ENCODE results near the gene CAMK2B. TPM values are rescaled to one million over a fixed set of nuclear protein-coding genes. Genes with fewer than 3 reads are reported as not detected.
A peak's percentile ranks its signal among the peaks of the same experiment; 100 is the strongest.
"Not testable (repeated sequence)": the region's sequence is repeated elsewhere in the genome, so short reads cannot be mapped to it uniquely, and the experiment has no call there.

CAMK2B gene
- total RNA-seq, 1 experiment from 2014 or later = 0.31 TPM

DNA sequence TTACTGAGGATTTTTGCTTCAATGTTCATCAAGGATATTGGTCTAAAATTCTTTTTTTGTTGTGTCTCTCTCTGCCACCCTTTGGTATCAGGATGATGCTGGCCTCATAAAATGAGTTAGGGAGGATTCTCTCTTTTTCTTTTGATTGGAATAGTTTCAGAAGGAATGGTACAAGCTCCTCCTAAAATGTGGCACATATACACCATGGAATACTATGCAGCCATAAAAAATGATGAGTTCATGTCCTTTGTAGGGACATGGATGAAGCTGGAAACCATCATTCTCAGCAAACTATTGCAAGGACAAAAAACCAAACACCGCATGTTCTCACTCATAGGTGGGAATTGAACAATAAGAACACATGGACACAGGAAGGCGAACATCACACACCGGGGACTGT lies 125.2 kb downstream of the CAMK2B start:
- not testable (repeated sequence) for H3K4me3 ChIP-seq (ENCODE audit: insufficient read depth, low read depth, low read length); H3K27me3 ChIP-seq (ENCODE audit: control insufficient read depth, insufficient read depth, low read length); DNase-seq; H3K36me3 ChIP-seq (replicated peaks; ENCODE audit: control insufficient read depth, insufficient read depth, low read length)

DNA sequence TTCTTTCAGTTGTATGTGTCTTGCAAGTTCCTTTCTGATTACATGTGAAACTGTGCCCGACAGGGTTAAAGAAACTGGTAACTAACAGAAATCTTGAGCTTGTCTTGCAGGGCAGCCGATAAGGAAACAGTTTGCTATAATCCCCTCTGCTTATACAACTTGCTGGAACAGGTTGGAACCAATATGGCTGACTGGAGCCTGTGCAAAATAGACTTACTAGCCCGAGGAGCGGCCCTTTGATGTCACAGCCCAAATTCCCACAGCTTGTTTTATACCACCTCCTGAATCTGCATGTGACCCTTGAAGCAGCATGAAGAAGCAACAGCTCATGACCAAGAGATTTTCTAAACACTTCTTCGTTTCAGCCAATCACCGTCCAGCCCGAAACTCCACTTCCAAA lies 127.9 kb downstream of the CAMK2B start:
- no peak for DNase-seq
- Histone ChIP-seq H3K36me3 (replicated peaks; ENCODE audit: control insufficient read depth, insufficient read depth, low read length) (no peaks in the 10 kb centered on the region), H3K4me3 (ENCODE audit: insufficient read depth, low read depth, low read length) (no peak overlapping the region), H3K27me3 (ENCODE audit: control insufficient read depth, insufficient read depth, low read length) (peaks cover 1% of the 10 kb centered on the region; the same call in 1 of the 2 replicates)

DNA sequence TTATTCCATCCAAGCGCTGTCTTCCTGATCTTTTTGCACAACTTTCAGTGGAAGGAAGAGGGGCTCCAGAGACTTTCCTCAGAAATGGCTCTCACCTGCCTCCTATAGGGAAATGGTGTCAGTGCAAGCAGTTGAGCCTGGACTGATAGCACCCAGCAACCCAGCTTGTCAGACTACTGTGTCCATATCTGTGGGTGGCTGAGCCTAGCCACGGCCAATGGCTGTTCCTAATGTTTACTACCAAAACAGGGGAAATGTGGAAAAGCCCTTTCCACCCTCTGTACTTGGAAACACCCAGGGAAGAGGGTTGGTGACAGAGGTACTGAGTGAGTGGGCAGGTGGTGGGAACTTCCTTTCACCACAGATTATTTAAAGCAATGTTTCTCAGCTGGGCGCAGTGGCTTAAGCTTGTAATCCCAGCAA lies 128.9 kb downstream of the CAMK2B start:
- H3K4me3 ChIP-seq (ENCODE audit: insufficient read depth, low read depth, low read length) = no peak overlapping the region
- no peaks in the 10 kb centered on the region for H3K36me3 ChIP-seq (replicated peaks; ENCODE audit: control insufficient read depth, insufficient read depth, low read length)
- DNase-seq = peak; percentile 75
- H3K27me3 ChIP-seq (ENCODE audit: control insufficient read depth, insufficient read depth, low read length) = peaks cover 1% of the 10 kb centered on the region; the same call in 1 of the 2 replicates

DNA sequence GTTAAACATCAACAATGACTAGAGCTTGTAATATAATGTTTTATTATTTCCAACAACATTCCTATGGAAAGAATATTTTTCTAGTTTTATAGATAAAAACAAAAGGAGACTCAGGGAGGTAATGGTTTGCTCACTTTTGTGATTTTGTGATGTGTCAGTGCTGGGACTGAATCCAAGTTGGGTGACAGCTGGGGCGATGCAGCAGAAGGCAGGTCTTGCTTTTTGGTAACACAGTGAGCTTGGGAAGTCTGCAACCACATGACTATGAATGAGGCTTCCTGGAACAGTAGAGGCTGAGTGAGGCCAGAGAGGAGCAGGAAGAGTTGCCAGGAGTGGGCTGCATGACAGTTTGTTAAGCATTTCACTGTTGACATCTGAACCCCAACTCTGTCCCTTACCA lies 129.5 kb downstream of the CAMK2B start:
- Histone ChIP-seq H3K27me3 (ENCODE audit: control insufficient read depth, insufficient read depth, low read length) (peaks cover 1% of the 10 kb centered on the region; the same call in 1 of the 2 replicates), H3K4me3 (ENCODE audit: insufficient read depth, low read depth, low read length) (no peak overlapping the region), H3K36me3 (replicated peaks; ENCODE audit: control insufficient read depth, insufficient read depth, low read length) (no peaks in the 10 kb centered on the region)
- no peak for DNase-seq

DNA sequence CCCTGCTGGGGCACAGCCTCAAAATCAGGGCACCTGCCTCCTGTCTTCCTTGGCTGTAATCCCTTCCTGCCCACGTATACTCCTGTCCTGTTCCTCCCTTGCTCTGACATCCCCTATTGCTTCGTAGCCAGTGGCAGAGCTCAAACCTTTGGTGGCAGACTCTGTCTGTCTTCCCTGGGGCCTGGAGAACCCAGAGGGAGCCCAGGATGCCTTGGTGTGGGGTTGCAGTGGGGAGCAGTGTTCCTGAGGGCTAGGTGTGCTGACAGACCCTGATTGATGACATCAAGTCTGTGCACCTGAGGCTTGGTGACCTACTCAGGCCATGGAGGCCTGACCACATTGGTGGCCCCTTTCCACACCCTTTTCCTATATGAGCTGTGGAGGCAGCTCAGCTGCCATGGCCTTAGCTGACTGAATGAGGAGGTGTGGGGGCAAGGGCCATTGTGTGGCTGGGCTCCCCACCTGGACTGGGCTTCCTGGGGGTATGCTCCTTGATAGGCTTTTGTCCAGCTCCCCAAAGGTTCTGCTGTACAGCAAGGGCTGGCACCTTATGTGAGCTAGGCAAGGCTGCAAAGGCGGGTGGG lies 130.7 kb downstream of the CAMK2B start:
- H3K4me3 ChIP-seq (ENCODE audit: insufficient read depth, low read depth, low read length) = no peak overlapping the region
- no peak for DNase-seq
- peaks cover 1% of the 10 kb centered on the region; the same call in 1 of the 2 replicates for H3K27me3 ChIP-seq (ENCODE audit: control insufficient read depth, insufficient read depth, low read length)
- H3K36me3 ChIP-seq (replicated peaks; ENCODE audit: control insufficient read depth, insufficient read depth, low read length) = no peaks in the 10 kb centered on the region

DNA sequence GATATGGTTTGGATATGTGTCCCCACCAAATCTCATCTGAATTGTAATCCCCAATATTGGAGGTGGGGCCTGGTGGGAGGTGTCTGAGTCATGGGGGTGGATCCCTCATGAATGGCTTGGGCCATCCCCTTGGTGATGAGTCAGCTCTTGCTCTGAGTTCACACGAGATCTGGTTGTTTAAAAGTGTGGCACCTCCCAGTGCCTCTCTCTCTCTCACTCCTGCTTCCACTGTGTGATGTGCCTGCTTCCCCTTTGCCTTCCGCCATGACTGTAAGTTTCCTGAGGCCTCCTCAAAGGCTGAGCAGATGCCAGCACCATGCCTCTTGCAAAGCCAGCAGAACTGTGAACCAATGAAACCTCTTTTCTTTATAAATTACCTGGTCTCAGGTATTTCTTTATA lies 131.3 kb downstream of the CAMK2B start:
- no peak for DNase-seq
- H3K27me3 ChIP-seq (ENCODE audit: control insufficient read depth, insufficient read depth, low read length) = peaks cover 1% of the 10 kb centered on the region; the same call in 1 of the 2 replicates
- no peaks in the 10 kb centered on the region for H3K36me3 ChIP-seq (replicated peaks; ENCODE audit: control insufficient read depth, insufficient read depth, low read length)
- H3K4me3 ChIP-seq (ENCODE audit: insufficient read depth, low read depth, low read length) = no peak overlapping the region

DNA sequence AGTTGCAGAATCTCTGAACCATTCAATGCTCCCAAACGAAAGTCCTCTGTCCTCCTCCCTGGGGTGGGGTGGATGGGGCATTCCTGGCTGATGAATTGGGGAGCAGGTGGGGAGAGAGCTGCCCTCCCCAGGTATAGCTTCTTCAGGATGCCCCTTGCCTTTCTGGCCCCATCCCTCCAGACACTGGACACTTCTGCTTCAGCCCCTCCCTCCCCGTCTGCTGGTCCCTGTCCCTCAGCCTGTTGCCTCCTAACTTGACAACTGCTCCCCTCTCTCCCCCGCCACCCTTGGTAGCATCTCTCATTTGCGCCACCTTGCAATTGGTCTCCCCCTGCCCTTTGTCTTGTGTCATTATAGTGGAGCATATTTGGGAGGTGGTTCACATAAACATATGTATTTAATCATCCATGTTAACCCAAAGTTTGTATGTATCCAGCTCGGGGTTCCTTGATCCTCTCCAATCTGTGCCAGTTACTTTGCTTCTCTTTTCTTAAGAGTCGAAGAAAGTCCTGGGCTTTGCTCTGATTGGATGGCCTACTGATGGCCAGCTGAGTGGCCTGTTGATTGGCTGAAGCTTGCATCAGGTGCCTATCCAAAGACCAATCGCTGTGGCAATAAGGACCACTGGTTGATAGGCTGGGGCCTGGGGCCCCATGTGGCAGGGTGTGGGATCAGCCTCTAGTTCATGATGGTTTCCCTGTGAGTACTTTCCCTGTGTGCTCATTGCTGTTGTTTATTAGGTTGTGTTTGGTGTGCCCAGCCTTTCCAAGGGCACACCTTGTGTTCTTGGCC lies 132.2 kb downstream of the CAMK2B start:
- Histone ChIP-seq H3K27me3 (ENCODE audit: control insufficient read depth, insufficient read depth, low read length) (peaks cover 1% of the 10 kb centered on the region; the same call in 1 of the 2 replicates), H3K36me3 (replicated peaks; ENCODE audit: control insufficient read depth, insufficient read depth, low read length) (no peaks in the 10 kb centered on the region), H3K4me3 (ENCODE audit: insufficient read depth, low read depth, low read length) (no peak overlapping the region)
- DNase-seq = peak; percentile 50

DNA sequence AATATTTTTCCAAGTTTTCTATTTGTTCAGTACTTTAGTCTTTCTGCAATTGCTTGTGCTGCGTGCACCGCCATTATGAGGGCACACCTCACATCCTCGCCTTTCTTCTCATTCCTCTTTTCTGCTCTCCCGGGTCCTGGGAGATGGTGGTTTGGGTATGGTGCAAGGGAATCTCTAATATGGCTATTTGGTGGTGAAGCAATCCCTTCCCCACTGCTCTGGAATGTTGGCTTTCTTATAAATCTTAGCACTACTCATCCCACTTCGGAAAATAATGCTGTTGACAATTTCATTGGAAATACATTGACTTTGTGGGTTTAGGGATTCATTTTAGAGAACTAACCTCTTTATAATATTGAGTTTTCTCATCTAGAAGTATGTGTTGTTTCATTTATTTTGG lies 134.2 kb downstream of the CAMK2B start:
- Histone ChIP-seq H3K36me3 (replicated peaks; ENCODE audit: control insufficient read depth, insufficient read depth, low read length) (no peaks in the 10 kb centered on the region), H3K4me3 (ENCODE audit: insufficient read depth, low read depth, low read length) (no peak overlapping the region), H3K27me3 (ENCODE audit: control insufficient read depth, insufficient read depth, low read length) (no peaks in the 10 kb centered on the region)
- DNase-seq = no peak

DNA sequence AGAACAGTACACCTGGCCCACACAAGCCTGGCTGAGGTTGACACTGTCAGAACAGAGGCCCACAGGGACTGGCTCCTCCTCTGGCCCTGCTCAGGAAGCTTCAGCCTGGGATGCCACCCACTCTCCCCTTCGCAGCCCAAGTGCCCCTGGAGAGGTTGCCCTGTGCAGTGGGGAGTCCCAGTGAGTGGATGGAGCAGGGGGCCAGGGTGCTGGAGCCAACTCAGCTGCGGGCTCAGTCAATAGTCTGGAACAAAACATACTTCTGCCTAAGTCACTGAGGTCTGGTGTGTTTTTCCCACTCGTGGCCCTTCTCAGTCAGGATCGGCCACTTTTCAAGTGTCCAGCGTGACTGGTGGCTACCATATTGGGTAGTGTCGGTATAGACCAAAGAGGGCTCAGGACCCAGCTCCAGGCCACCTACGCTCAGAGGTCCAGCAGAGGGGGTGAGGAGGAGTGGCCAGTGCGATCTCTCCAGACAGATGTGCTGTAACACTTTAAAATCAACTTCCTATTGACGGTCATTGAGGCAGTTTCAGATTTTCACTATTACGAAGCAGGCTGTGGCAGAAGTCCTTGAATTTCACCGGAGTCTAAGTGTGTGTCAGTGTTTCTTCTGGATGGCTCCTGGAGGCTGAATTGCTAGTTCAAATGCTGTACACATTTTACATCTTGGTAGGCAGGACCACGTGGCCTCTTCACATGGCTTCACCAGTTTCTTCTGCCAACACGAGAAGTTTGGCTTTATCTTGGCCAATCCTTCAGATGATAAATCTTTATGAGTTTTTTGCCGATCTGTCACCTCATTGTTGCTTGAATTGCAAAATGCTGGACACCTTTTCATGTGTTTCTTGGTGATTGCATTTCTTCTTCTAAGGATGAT lies 135.2 kb downstream of the CAMK2B start:
- H3K36me3 ChIP-seq (replicated peaks; ENCODE audit: control insufficient read depth, insufficient read depth, low read length) = no peaks in the 10 kb centered on the region
- DNase-seq = no peak
- H3K27me3 ChIP-seq (ENCODE audit: control insufficient read depth, insufficient read depth, low read length) = no peaks in the 10 kb centered on the region
- no peak overlapping the region for H3K4me3 ChIP-seq (ENCODE audit: insufficient read depth, low read depth, low read length)

DNA sequence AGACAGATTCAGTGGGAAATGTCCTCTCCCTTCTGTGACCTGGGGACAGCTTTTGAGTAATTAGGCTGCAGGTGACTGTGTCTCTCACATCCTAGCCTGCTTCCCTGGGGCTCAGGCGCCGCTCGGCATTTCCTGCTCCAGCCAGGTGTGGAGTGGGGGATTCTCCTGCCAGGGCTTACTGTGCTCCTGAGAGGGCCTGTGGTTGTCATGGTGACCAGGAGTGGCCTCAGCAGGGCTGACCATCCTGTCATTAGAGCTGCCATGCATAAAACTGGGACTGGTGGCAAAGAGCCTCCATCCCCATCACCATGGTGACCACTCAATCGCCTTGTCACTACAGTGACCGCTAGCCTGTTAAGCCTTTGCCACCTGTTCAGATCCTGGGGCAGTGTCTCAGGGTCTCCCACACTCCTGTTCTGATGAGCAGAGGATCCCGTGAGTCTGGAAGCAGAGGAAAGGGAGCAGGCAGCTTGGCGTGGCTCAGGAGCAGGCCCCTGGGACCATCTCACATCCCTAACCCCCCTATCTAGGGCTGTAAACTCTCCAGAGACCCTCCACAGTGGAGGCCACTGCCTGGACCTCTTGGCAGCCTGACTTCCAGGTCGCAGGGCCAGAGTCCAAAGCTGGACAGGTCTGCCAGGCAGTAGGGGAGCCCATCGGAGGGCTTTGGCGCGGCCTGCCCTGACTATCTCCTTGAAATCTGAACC lies 136.0 kb downstream of the CAMK2B start, which contains the start of gene GCK:
Gene GCK (minus strand): TSS at position 154 of the 707 bp plus-strand sequence. CDS start 486 bp downstream, outside the sequence.
- Histone ChIP-seq H3K36me3 (replicated peaks; ENCODE audit: control insufficient read depth, insufficient read depth, low read length) (no peaks in the 10 kb centered on the region), H3K27me3 (ENCODE audit: control insufficient read depth, insufficient read depth, low read length) (no peaks in the 10 kb centered on the region), H3K4me3 (ENCODE audit: insufficient read depth, low read depth, low read length) (no peak within 1 kb of the TSS)
- peak; percentile 53 for DNase-seq

DNA sequence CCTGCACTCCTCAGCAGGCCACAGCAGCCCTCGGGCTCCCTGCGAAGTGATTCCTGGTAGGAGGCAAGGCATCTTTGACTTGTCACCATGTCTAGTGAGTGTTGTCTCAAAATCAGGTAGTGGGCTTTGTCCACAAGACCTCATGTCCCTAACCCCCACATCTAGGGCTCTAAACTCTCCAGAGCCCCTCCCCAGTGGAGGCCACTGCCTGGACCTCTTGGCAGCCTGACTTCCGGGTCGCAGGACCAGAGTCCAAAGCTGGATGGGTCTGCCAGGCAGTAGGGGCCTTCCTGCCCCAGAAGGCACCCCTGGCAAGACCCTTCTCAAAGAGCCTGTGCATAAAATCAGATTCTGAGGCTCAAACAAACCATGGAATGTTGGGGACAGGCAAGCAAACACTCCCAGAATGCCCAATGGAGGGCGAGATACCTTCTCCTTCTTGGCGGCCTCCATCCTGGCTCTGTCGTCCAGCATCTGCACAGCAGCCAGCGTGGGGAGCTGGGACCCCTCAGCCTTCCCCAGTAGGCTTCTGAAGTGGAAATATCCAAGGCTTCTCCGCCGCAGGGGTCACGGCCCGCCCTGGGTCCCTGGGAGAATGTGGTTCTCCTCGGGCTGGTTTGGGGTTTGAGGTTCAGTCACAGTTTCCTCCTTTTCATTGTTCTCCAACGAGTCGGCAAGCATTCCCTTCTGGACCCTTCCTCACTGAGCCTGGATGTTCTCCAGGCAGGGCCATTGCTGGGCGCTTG lies 136.7 kb downstream of the CAMK2B start:
- no peak for DNase-seq
- Histone ChIP-seq H3K36me3 (replicated peaks; ENCODE audit: control insufficient read depth, insufficient read depth, low read length) (no peaks in the 10 kb centered on the region), H3K27me3 (ENCODE audit: control insufficient read depth, insufficient read depth, low read length) (no peaks in the 10 kb centered on the region), H3K4me3 (ENCODE audit: insufficient read depth, low read depth, low read length) (no peak overlapping the region)

DNA sequence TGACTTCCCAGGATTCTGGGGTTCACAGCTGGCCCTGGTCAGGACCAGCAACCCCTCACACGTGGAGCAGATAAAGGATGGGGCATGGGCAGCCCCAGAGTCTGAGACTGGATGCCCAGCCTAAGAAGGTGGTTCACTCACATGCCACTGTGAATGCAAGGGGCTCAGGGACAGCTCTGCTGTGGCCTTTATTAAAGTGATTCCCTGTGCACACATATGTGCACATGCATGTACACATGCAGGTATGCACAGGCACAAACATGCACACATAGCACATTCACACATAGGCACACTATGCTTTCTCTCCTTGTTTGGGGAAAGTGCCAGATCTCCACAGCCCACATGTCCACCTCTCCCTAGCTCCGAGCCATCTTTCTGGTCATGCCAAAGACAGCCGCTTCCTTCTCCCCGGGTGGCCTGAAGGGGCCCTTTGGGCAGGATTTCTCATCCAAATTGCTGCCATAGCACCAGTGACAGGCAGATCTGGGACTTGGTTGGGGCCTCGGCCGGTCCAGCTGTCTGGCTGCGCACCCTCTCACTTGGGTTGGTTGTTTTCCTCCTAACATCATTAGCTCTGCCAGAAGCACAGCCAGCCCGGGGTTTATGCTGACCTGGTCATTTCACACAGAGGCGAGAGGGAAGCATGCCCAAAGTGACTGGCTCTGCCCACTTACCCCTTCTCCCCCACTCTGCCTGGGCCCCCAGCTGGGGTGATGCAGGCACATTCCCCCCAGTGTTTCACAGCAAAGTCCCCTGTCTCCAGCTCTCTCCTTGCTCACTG lies 137.6 kb downstream of the CAMK2B start:
- DNase-seq = no peak
- Histone ChIP-seq H3K36me3 (replicated peaks; ENCODE audit: control insufficient read depth, insufficient read depth, low read length) (no peaks in the 10 kb centered on the region), H3K4me3 (ENCODE audit: insufficient read depth, low read depth, low read length) (no peak overlapping the region), H3K27me3 (ENCODE audit: control insufficient read depth, insufficient read depth, low read length) (no peaks in the 10 kb centered on the region)

DNA sequence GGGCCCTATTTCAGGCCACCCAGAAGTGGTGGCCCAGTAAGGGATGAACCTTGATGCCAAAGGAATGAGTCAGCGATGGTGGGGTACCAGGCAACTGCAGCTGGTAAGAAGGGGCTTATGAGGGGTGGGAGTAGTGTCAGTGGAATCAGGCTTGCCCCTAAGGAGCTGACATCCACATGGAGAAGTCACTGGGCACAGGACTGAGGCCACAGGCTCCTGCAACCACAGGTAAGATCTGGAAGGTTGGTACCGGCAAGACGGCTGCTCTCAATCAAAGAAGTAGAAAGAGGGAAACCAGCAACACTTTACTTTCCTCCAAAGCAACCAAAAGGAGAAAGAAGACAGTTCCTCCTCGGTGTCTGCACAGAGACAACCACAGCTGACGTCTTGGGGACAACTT lies 138.7 kb downstream of the CAMK2B start:
- DNase-seq = no peak
- no peaks in the 10 kb centered on the region for H3K27me3 ChIP-seq (ENCODE audit: control insufficient read depth, insufficient read depth, low read length)
- no peak overlapping the region for H3K4me3 ChIP-seq (ENCODE audit: insufficient read depth, low read depth, low read length)
- no peaks in the 10 kb centered on the region for H3K36me3 ChIP-seq (replicated peaks; ENCODE audit: control insufficient read depth, insufficient read depth, low read length)

Measured in H7 (cell line).